Esophagus muscularis mucosa (tissue), 4 donors: Measurements from ENCODE around the gene HCAR2.

ENCODE experiments used
- EP300 ChIP-seq: sonication (generic); formaldehyde crosslinking; IDR thresholded peaks from one replicate; pipeline ENCODE4 v1.6.1; 2017; ENCODE audit warnings: antibody characterized with exemption
- POLR2A ChIP-seq: fragments of 450-650 bp; IDR thresholded peaks from one replicate; pipeline ENCODE4 v1.6.1; 2017; ENCODE audit warnings: antibody characterized with exemption, moderate library complexity, mild to moderate bottlenecking, low read depth
- POLR2AphosphoS5 ChIP-seq, 2 donors: sonication (generic); formaldehyde crosslinking; IDR thresholded peaks; one replicate each; pipeline ENCODE4 v1.6.1; 2017; ENCODE audit warnings: antibody characterized with exemption in 2 of 2
- TF ChIP-seq, protein P1 (sequence below), 3 experiments: fragments of 200-600 bp in 2 of 3; fragments of 450-650 bp in 1 of 3; sonication (generic) in 2 of 3; IDR thresholded peaks; one replicate each; pipeline ENCODE4 v1.5.1; 2017 to 2019; ENCODE audit warnings: antibody characterized with exemption in 3 of 3, mild to moderate bottlenecking in 2 of 3, moderate library complexity in 1 of 3

- TF ChIP-seq POLR2A (no peak), EP300 (no peak), POLR2AphosphoS5 (IDR thresholded peaks at IDR 0.05) (no peak)
- TF ChIP-seq, protein P1, sequence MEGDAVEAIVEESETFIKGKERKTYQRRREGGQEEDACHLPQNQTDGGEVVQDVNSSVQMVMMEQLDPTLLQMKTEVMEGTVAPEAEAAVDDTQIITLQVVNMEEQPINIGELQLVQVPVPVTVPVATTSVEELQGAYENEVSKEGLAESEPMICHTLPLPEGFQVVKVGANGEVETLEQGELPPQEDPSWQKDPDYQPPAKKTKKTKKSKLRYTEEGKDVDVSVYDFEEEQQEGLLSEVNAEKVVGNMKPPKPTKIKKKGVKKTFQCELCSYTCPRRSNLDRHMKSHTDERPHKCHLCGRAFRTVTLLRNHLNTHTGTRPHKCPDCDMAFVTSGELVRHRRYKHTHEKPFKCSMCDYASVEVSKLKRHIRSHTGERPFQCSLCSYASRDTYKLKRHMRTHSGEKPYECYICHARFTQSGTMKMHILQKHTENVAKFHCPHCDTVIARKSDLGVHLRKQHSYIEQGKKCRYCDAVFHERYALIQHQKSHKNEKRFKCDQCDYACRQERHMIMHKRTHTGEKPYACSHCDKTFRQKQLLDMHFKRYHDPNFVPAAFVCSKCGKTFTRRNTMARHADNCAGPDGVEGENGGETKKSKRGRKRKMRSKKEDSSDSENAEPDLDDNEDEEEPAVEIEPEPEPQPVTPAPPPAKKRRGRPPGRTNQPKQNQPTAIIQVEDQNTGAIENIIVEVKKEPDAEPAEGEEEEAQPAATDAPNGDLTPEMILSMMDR (IDR thresholded peaks at IDR 0.05): no peak
Measured at GRCh38 chr12:122726080-122726558, 23.0 kb upstream of the HCAR2 start.
